ENCODE measurements around the gene RBM3. TPM values are rescaled to one million over a fixed set of nuclear protein-coding genes. Genes with fewer than 3 reads are reported as not detected.
"Not testable (repeated sequence)": the region's sequence is repeated elsewhere in the genome, so short reads cannot be mapped to it uniquely, and the experiment has no call there.

The RBM3 gene
- total and polyA plus RNA-seq, 2 donors = 192 to 213 TPM

DNA sequence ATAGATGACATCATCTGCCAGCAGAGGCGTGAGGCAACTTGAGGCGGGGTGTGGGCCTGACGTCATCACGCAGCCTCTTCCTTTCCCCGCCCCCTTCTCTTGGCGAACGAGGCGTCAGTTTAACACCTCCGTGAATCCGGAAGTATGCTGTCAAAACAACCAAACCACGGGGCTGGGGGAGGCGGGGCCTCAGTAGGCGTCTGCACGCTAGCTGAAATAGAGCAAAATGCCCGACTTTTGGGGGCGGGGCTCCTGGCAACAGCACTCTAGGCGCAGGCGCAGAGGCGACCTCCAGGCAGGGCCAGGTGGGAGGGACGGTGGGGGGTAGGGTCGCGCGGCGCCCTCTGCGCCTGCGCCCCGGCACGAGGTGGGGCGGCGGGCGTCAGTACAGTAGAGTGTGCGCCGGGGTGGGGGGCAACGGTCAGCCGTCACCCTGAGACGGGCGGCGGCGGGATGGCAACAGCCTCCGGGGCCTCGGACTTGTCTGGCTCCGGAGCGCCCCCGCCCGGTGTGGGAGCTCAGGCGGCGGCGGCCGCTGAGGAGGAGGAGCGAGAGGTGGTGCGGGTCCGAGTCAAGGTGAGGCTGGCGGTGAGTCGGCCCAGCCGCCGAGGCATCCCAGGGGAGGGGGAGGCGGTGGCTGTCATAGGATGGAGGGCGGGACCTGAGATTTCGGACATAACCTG lies 34.8 kb upstream of the RBM3 start, which contains the start of gene TBC1D25:
TSS of gene TBC1D25 (plus strand) at position 370 of the 683 bp plus-strand sequence. CDS start at position 454, 84 bp downstream.
- H3K4me1 ChIP-seq (ENCODE audit: control insufficient read depth in 2 of 2, insufficient read depth in 2 of 2, low read length in 2 of 2) = peaks cover 6 to 16% of the 10 kb centered on the region in 2 donors
- peaks cover 0 to 5% of the 10 kb centered on the region in 2 donors for H3K9me3 ChIP-seq (ENCODE audit: control insufficient read depth in 2 of 2, insufficient read depth in 1 of 2, low read length in 1 of 2)
- DNase-seq (ENCODE audit: low read depth in 6 of 9, low spot score in 9 of 9) = peak; percentile 86 to 98 (median 94)
- peaks cover 0 to 2% of the 10 kb centered on the region in 2 donors for H3K36me3 ChIP-seq (ENCODE audit: control insufficient read depth in 2 of 2, insufficient read depth in 2 of 2, low read length in 1 of 2)
- H3K27ac ChIP-seq (ENCODE audit: low read depth in 1 of 2, low read length in 1 of 2) = peak within 1 kb of the TSS; percentile 86 to 92
- no peaks in the 10 kb centered on the region for H3K27me3 ChIP-seq (ENCODE audit: control insufficient read depth in 2 of 2, insufficient read depth in 1 of 2, low read length in 1 of 2)
- WGBS = under 1% methylated on average over 59 of the region's 59 CpGs
- peak within 1 kb of the TSS; percentile 61 to 73 for H3K4me3 ChIP-seq (ENCODE audit: low read length in 2 of 2)

DNA sequence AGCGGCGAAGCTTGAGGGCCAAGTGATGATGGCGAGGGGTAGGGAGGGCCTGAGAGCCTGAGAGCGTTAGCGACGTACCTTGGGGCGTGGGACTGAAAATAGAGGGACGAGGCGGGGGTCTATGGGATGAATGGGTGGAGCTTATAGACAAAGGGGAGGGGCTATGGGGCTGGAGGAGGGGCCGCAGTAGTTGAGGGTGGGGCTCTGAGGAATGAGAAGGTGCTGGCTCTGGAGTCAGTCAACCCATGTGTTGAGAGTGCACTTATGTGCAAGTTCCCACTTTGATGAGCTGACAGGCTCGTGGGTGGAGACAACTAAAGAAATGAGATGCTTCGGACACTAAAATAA lies 34.3 kb upstream of the RBM3 start:
- Histone ChIP-seq H3K9me3 (ENCODE audit: control insufficient read depth in 2 of 2, insufficient read depth in 1 of 2, low read length in 1 of 2) (peaks cover 0 to 5% of the 10 kb centered on the region in 2 donors), H3K36me3 (ENCODE audit: control insufficient read depth in 2 of 2, insufficient read depth in 2 of 2, low read length in 1 of 2) (peaks cover 2 to 7% of the 10 kb centered on the region in 2 donors), H3K4me1 (ENCODE audit: control insufficient read depth in 2 of 2, insufficient read depth in 2 of 2, low read length in 2 of 2) (peaks cover 6 to 16% of the 10 kb centered on the region in 2 donors), H3K27me3 (ENCODE audit: control insufficient read depth in 2 of 2, insufficient read depth in 1 of 2, low read length in 1 of 2) (no peaks in the 10 kb centered on the region), H3K4me3 (ENCODE audit: low read length in 2 of 2) (peak overlapping the region; percentile 61 to 73), H3K27ac (ENCODE audit: low read depth in 1 of 2, low read length in 1 of 2) (peak overlapping the region; percentile 86 to 92)
- DNase-seq (ENCODE audit: low read depth in 6 of 9, low spot score in 9 of 9) = peak in 3 of 9 donors; percentile 9 to 32 (median 26)
- WGBS = 7% methylated on average over 12 of the region's 12 CpGs

DNA sequence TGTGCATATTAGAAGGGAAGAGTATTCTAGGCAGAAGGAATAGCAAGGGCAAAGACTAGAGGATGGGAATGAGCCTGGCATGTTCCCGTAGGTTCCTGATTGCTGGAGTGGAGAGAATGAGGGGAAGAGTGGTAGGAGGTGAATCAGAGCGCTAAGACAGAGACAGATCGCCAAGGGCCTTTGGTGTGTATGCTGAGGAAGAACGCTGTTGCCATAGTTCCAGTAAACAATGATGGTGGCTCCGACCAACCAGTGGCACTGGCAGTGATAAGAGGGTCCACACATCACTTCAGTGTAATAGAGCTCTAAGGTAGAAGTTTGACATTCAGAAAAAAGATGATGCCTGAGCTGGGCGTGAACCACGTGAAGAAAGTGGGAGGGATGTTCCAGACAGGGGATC lies 33.8 kb upstream of the RBM3 start:
- H3K27ac ChIP-seq (ENCODE audit: low read depth in 1 of 2, low read length in 1 of 2) = no peak overlapping the region
- peaks cover 2 to 8% of the 10 kb centered on the region in 2 donors for H3K36me3 ChIP-seq (ENCODE audit: control insufficient read depth in 2 of 2, insufficient read depth in 2 of 2, low read length in 1 of 2)
- no peaks in the 10 kb centered on the region for H3K27me3 ChIP-seq (ENCODE audit: control insufficient read depth in 2 of 2, insufficient read depth in 1 of 2, low read length in 1 of 2)
- peak overlapping the region; percentile 61 to 73 for H3K4me3 ChIP-seq (ENCODE audit: low read length in 2 of 2)
- no peak for DNase-seq (ENCODE audit: low read depth in 6 of 9, low spot score in 9 of 9)
- 95% methylated on average over 7 of the region's 7 CpGs for WGBS
- peaks cover 0 to 5% of the 10 kb centered on the region in 2 donors for H3K9me3 ChIP-seq (ENCODE audit: control insufficient read depth in 2 of 2, insufficient read depth in 1 of 2, low read length in 1 of 2)
- peaks cover 6 to 16% of the 10 kb centered on the region in 2 donors for H3K4me1 ChIP-seq (ENCODE audit: control insufficient read depth in 2 of 2, insufficient read depth in 2 of 2, low read length in 2 of 2)

DNA sequence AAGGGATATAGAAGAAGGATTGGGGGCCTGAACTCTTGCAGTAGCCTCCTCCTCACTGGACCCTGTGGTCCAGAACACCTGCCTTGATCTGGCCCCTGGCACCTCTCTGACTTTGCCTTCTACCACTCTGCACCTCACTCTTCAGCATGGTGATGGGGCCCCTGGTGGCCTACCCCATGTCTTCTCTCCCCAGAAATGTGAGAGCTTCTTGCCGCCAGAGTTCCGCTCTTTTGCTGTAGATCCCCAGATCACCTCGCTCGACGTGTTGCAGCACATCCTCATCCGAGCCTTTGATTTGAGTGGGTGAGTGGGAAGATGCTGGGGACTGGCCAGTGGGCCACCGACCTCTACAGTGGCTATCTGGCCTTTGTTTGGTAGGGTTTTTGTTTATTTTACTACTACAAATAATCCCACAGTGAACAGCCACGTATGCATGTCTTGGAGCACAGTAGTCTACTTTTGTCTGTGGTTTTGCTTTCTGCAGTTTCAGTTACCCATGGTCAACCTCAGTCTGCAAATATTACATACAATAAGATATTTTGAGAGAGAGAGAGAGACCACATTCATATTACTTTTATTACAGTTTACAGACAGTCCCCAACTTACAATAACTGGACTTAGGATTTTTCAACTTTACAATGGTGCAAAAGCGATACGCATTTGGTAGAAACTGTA lies 33.0 kb upstream of the RBM3 start:
- peaks cover 2 to 8% of the 10 kb centered on the region in 2 donors for H3K36me3 ChIP-seq (ENCODE audit: control insufficient read depth in 2 of 2, insufficient read depth in 2 of 2, low read length in 1 of 2)
- H3K27ac ChIP-seq (ENCODE audit: low read depth in 1 of 2, low read length in 1 of 2) = no peak overlapping the region
- H3K4me1 ChIP-seq (ENCODE audit: control insufficient read depth in 2 of 2, insufficient read depth in 2 of 2, low read length in 2 of 2) = peaks cover 6 to 16% of the 10 kb centered on the region in 2 donors
- H3K27me3 ChIP-seq (ENCODE audit: control insufficient read depth in 2 of 2, insufficient read depth in 1 of 2, low read length in 1 of 2) = no peaks in the 10 kb centered on the region
- peaks cover 0 to 5% of the 10 kb centered on the region in 2 donors for H3K9me3 ChIP-seq (ENCODE audit: control insufficient read depth in 2 of 2, insufficient read depth in 1 of 2, low read length in 1 of 2)
- H3K4me3 ChIP-seq (ENCODE audit: low read length in 2 of 2) = no peak overlapping the region
- 87% methylated on average over 10 of the region's 10 CpGs for WGBS
- DNase-seq (ENCODE audit: low read depth in 6 of 9, low spot score in 9 of 9) = no peak

DNA sequence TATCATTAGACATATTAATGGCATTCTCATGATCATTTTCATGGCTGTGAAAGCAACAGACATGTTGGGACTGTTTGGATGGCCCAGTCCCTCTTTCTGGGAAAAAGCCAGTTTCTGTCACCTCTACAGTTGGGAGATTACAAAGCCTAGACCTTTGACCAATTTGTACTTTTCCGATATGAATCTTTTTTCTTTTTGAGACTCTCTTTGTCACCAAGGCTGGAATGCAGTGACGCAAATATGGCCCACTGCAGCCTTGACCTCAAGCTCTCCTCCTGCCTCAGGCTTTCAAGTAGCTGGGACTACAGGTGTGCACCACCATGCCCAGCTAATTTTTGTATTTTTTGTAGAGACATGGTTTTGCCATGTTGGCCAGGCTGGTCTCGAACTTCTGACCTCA lies 25.4 kb upstream of the RBM3 start:
- no peak overlapping the region for H3K4me3 ChIP-seq (ENCODE audit: low read length in 2 of 2)
- H3K4me1 ChIP-seq (ENCODE audit: control insufficient read depth in 2 of 2, insufficient read depth in 2 of 2, low read length in 2 of 2) = no peaks in the 10 kb centered on the region
- DNase-seq (ENCODE audit: low read depth in 6 of 9, low spot score in 9 of 9) = no peak
- no peak overlapping the region for H3K27ac ChIP-seq (ENCODE audit: low read depth in 1 of 2, low read length in 1 of 2)
- WGBS = 98% methylated on average over 3 of the region's 3 CpGs
- peaks cover 8 to 10% of the 10 kb centered on the region in 2 donors for H3K36me3 ChIP-seq (ENCODE audit: control insufficient read depth in 2 of 2, insufficient read depth in 2 of 2, low read length in 1 of 2)
- H3K27me3 ChIP-seq (ENCODE audit: control insufficient read depth in 2 of 2, insufficient read depth in 1 of 2, low read length in 1 of 2) = no peaks in the 10 kb centered on the region
- H3K9me3 ChIP-seq (ENCODE audit: control insufficient read depth in 2 of 2, insufficient read depth in 1 of 2, low read length in 1 of 2) = no peaks in the 10 kb centered on the region

DNA sequence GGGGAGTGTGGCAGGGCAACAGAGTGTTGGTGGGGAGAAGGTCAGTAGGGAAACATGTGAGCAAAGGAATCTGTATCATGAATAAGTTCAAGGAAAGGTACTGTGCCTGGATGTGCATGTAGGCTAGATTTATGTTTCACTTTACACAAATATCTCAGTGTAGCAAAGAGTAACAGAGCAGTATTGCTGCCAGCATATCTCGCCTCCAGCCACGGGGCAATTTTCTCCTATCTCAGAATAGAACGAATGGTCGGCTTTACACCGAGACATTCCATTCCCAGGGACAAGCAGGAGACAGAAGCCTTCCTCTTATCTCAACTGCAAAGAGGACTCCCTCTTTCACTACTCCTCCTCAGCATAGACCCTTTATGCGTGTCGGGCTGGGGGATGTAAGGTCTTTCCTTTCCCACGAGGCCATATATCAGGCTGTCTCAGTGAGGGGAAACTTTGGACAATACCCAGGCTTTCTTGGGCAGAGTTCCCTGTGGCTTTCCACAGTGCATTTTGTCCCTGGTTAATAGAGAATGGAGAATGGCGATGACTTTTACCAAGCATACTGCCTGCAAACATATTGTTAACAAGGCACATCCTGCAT lies 18.5 kb upstream of the RBM3 start:
- not testable (repeated sequence) for H3K27ac ChIP-seq (ENCODE audit: low read depth in 1 of 2, low read length in 1 of 2); H3K4me1 ChIP-seq (ENCODE audit: control insufficient read depth in 2 of 2, insufficient read depth in 2 of 2, low read length in 2 of 2); H3K9me3 ChIP-seq (ENCODE audit: control insufficient read depth in 2 of 2, insufficient read depth in 1 of 2, low read length in 1 of 2); DNase-seq (ENCODE audit: low read depth in 6 of 9, low spot score in 9 of 9); H3K27me3 ChIP-seq (ENCODE audit: control insufficient read depth in 2 of 2, insufficient read depth in 1 of 2, low read length in 1 of 2); H3K4me3 ChIP-seq (ENCODE audit: low read length in 2 of 2)
- 98% methylated on average over 9 of the region's 9 CpGs for WGBS
- H3K36me3 ChIP-seq (ENCODE audit: control insufficient read depth in 2 of 2, insufficient read depth in 2 of 2, low read length in 1 of 2) = peaks cover 29 to 31% of the 10 kb centered on the region in 2 donors

DNA sequence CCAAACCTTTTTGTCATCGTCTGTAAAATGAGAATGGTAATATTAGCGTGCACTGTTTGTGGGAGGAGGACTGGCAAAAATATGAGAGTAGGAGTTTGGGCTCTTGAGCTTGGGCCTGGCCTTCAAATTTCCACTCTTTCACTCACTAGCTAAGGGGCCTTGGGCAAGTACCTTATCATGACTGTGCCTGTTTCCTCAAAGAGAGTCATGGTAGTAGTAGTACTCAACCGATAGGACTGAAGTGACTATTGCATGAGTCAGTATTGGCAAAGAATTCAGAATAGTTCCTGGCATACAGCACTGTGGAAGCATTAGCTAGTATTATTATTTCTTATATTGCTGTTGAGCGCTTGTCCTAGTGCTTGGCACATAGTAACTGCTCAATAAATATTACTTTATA lies 16.0 kb upstream of the RBM3 start:
- H3K9me3 ChIP-seq (ENCODE audit: control insufficient read depth in 2 of 2, insufficient read depth in 1 of 2, low read length in 1 of 2) = no peaks in the 10 kb centered on the region
- no peak overlapping the region for H3K4me3 ChIP-seq (ENCODE audit: low read length in 2 of 2)
- H3K36me3 ChIP-seq (ENCODE audit: control insufficient read depth in 2 of 2, insufficient read depth in 2 of 2, low read length in 1 of 2) = peaks cover 40 to 43% of the 10 kb centered on the region in 2 donors
- H3K27ac ChIP-seq (ENCODE audit: low read depth in 1 of 2, low read length in 1 of 2) = no peak overlapping the region
- WGBS = 95% methylated on average over 4 of the region's 4 CpGs
- no peak for DNase-seq (ENCODE audit: low read depth in 6 of 9, low spot score in 9 of 9)
- H3K27me3 ChIP-seq (ENCODE audit: control insufficient read depth in 2 of 2, insufficient read depth in 1 of 2, low read length in 1 of 2) = no peaks in the 10 kb centered on the region
- H3K4me1 ChIP-seq (ENCODE audit: control insufficient read depth in 2 of 2, insufficient read depth in 2 of 2, low read length in 2 of 2) = no peaks in the 10 kb centered on the region

DNA sequence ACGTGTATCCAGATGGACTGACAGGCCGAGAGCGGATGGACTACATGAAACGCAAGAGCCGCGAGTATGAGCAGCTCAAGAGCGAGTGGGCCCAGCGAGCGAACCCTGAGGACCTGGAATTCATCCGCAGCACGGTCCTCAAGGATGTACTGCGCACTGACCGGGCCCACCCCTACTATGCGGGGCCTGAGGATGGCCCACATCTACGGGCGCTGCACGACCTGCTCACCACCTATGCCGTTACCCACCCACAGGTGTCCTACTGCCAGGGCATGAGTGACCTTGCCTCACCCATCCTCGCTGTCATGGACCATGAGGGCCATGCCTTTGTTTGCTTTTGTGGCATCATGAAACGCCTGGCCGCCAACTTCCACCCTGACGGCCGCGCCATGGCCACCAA lies 14.6 kb upstream of the RBM3 start:
- peaks cover 43% of the 10 kb centered on the region in 2 donors for H3K36me3 ChIP-seq (ENCODE audit: control insufficient read depth in 2 of 2, insufficient read depth in 2 of 2, low read length in 1 of 2)

DNA sequence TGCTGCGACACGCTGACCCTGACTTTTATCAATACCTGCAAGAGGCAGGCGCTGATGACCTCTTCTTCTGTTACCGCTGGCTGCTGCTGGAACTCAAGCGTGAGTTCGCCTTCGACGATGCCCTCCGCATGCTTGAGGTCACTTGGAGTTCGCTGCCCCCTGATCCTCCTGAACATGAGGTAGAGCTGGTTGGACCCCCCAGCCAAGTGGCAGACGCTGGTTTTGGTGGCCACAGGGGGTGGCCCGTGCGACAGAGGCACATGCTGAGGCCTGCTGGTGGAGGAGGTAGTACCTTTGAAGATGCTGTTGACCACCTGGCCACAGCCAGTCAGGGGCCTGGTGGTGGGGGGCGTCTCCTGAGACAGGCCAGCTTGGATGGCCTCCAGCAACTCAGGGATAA lies 14.2 kb upstream of the RBM3 start:
- Histone ChIP-seq H3K9me3 (ENCODE audit: control insufficient read depth in 2 of 2, insufficient read depth in 1 of 2, low read length in 1 of 2) (peaks cover 0 to 2% of the 10 kb centered on the region in 2 donors), H3K36me3 (ENCODE audit: control insufficient read depth in 2 of 2, insufficient read depth in 2 of 2, low read length in 1 of 2) (peaks cover 40 to 43% of the 10 kb centered on the region in 2 donors), H3K4me1 (ENCODE audit: control insufficient read depth in 2 of 2, insufficient read depth in 2 of 2, low read length in 2 of 2) (no peaks in the 10 kb centered on the region), H3K27me3 (ENCODE audit: control insufficient read depth in 2 of 2, insufficient read depth in 1 of 2, low read length in 1 of 2) (no peaks in the 10 kb centered on the region), H3K4me3 (ENCODE audit: low read length in 2 of 2) (no peak overlapping the region), H3K27ac (ENCODE audit: low read depth in 1 of 2, low read length in 1 of 2) (no peak overlapping the region)
- over 99% methylated on average over 14 of the region's 14 CpGs for WGBS
- DNase-seq (ENCODE audit: low read depth in 6 of 9, low spot score in 9 of 9) = no peak

More for the DNA sequence above, 14.6 kb upstream of the RBM3 start:
- no peak overlapping the region for H3K4me3 ChIP-seq (ENCODE audit: low read length in 2 of 2)
- no peaks in the 10 kb centered on the region for H3K27me3 ChIP-seq (ENCODE audit: control insufficient read depth in 2 of 2, insufficient read depth in 1 of 2, low read length in 1 of 2)
- H3K4me1 ChIP-seq (ENCODE audit: control insufficient read depth in 2 of 2, insufficient read depth in 2 of 2, low read length in 2 of 2) = no peaks in the 10 kb centered on the region
- WGBS = 98% methylated on average over 24 of the region's 24 CpGs
- no peak overlapping the region for H3K27ac ChIP-seq (ENCODE audit: low read depth in 1 of 2, low read length in 1 of 2)
- no peaks in the 10 kb centered on the region for H3K9me3 ChIP-seq (ENCODE audit: control insufficient read depth in 2 of 2, insufficient read depth in 1 of 2, low read length in 1 of 2)
- no peak for DNase-seq (ENCODE audit: low read depth in 6 of 9, low spot score in 9 of 9)
